ENCODE measurements around the gene GDF7. TPM values are rescaled to one million over a fixed set of nuclear protein-coding genes. Genes with fewer than 3 reads are reported as not detected.

The GDF7 gene
- total RNA-seq, 4 donors from 2014 or later = 0.26 to 1.9 (median 0.78) TPM

DNA sequence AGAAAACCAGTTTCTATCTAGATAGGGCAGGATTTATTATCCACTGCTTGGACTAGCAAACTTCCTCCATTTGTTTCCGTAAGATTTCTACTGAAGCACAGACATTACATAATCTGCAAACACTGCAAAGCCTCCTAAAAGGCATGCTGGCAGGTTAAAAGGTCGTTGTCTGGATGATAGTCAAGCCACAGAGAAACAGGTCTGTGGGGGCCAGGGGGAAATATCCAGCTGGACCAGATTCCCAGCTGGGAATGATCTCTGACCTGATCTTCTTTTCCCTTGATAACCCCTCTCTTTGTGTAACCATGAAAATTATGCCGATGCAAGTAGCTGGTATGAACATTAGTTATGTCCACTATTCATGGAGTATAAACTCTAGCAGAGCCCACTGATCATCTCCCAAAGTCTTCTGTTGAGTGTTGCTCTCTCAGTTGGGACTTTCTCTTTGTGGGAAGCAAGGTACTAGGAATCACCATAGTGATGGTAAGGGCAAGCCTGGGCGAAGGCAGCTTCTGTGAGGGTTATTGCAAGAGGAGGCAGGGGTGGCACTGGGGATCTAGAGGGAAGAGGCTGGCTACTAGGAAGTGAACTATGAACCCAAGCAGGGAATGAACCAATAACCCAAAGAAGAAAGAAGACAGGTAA lies 61.3 kb downstream of the GDF7 start:
- 44 to 52% methylated on average over 4 of the region's 4 CpGs for WGBS, 2 donors
- intact Hi-C loops (cut with DNase I) = no loop called here
- H3K27ac ChIP-seq = no peak overlapping the region

More for the DNA sequence above, 61.3 kb downstream of the GDF7 start:
- no peak for DNase-seq
- no peak for TF ChIP-seq POLR2A (IDR thresholded peaks at IDR 0.05)
- TF ChIP-seq, protein P1, sequence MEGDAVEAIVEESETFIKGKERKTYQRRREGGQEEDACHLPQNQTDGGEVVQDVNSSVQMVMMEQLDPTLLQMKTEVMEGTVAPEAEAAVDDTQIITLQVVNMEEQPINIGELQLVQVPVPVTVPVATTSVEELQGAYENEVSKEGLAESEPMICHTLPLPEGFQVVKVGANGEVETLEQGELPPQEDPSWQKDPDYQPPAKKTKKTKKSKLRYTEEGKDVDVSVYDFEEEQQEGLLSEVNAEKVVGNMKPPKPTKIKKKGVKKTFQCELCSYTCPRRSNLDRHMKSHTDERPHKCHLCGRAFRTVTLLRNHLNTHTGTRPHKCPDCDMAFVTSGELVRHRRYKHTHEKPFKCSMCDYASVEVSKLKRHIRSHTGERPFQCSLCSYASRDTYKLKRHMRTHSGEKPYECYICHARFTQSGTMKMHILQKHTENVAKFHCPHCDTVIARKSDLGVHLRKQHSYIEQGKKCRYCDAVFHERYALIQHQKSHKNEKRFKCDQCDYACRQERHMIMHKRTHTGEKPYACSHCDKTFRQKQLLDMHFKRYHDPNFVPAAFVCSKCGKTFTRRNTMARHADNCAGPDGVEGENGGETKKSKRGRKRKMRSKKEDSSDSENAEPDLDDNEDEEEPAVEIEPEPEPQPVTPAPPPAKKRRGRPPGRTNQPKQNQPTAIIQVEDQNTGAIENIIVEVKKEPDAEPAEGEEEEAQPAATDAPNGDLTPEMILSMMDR (IDR thresholded peaks at IDR 0.05) = no peak
- H3K4me1 ChIP-seq = peaks cover 0 to 10% (median 8%) of the 10 kb centered on the region in 3 donors
- H3K27me3 ChIP-seq = no peaks in the 10 kb centered on the region
- peaks cover 0 to 15% (median 0%) of the 10 kb centered on the region in 3 donors for H3K36me3 ChIP-seq
- H3K9me3 ChIP-seq = no peaks in the 10 kb centered on the region
- H3K4me3 ChIP-seq = no peak overlapping the region

Other genes with a start within 250 kb of the GDF7 start
- gene RHOB, start 220.1 kb upstream of the GDF7 start, total RNA-seq = 100 to 1,000 TPM in 3 of 4 donors, 10 to 100 TPM in 1; 61.7 to 245 (median 144) TPM
- gene HS1BP3, start 16.0 kb upstream of the GDF7 start, total RNA-seq = 10 to 100 TPM in 3 of 4 donors, 1 to 10 TPM in 1; 7.9 to 22.1 (median 16.9) TPM
- 10 to 100 TPM in 1 of 4 donors, 1 to 10 TPM in 3; 5.8 to 12.4 (median 8.5) TPM for gene LDAH, start 156.0 kb downstream of the GDF7 start, total RNA-seq